ENCODE measurements around the gene PISD. TPM values are rescaled to one million over a fixed set of nuclear protein-coding genes. Genes with fewer than 3 reads are reported as not detected.
A peak's percentile ranks its signal among the peaks of the same experiment; 100 is the strongest.

PISD gene
- total RNA-seq, 4 donors from 2014 or later, result 21.4 to 34.0 (median 30.6) TPM

GRCh38 chr22:31654408-31654807 lies 7.6 kb downstream of the PISD start:
- Histone ChIP-seq H3K9me3 (no peaks in the 10 kb centered on the region), H3K27me3 (no peaks in the 10 kb centered on the region), H3K4me3 (no peak overlapping the region), H3K36me3 (peaks cover 0 to 10% (median 0%) of the 10 kb centered on the region in 3 donors), H3K27ac (no peak overlapping the region), H3K4me1 (peaks cover 11 to 54% (median 18%) of the 10 kb centered on the region in 3 donors)
- no peak for DNase-seq
- WGBS, 2 donors, result 94 to 96% methylated on average over 4 of the region's 5 CpGs
- TF ChIP-seq, protein P1, sequence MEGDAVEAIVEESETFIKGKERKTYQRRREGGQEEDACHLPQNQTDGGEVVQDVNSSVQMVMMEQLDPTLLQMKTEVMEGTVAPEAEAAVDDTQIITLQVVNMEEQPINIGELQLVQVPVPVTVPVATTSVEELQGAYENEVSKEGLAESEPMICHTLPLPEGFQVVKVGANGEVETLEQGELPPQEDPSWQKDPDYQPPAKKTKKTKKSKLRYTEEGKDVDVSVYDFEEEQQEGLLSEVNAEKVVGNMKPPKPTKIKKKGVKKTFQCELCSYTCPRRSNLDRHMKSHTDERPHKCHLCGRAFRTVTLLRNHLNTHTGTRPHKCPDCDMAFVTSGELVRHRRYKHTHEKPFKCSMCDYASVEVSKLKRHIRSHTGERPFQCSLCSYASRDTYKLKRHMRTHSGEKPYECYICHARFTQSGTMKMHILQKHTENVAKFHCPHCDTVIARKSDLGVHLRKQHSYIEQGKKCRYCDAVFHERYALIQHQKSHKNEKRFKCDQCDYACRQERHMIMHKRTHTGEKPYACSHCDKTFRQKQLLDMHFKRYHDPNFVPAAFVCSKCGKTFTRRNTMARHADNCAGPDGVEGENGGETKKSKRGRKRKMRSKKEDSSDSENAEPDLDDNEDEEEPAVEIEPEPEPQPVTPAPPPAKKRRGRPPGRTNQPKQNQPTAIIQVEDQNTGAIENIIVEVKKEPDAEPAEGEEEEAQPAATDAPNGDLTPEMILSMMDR (IDR thresholded peaks at IDR 0.05), result no peak
- no peak for TF ChIP-seq POLR2A (IDR thresholded peaks at IDR 0.05)
- intact Hi-C loops (cut with DNase I), result no loop called here

- DNase-seq, result no peak
- WGBS, 2 donors, result 87 to 93% methylated on average over 2 of the region's 2 CpGs
- Histone ChIP-seq H3K4me3 (no peak overlapping the region), H3K27me3 (no peaks in the 10 kb centered on the region), H3K4me1 (peaks cover 11 to 50% (median 18%) of the 10 kb centered on the region in 3 donors), H3K36me3 (peaks cover 0 to 15% (median 0%) of the 10 kb centered on the region in 3 donors), H3K27ac (peak overlapping the region; percentile 18 to 37 (median 30)), H3K9me3 (no peaks in the 10 kb centered on the region)
- intact Hi-C loops (cut with DNase I), result no loop called here
- no peak for TF ChIP-seq POLR2A (IDR thresholded peaks at IDR 0.05)
- TF ChIP-seq, protein P1 (IDR thresholded peaks at IDR 0.05), result no peak
Measured at GRCh38 chr22:31653944-31654343, 8.1 kb downstream of the PISD start.

DNA sequence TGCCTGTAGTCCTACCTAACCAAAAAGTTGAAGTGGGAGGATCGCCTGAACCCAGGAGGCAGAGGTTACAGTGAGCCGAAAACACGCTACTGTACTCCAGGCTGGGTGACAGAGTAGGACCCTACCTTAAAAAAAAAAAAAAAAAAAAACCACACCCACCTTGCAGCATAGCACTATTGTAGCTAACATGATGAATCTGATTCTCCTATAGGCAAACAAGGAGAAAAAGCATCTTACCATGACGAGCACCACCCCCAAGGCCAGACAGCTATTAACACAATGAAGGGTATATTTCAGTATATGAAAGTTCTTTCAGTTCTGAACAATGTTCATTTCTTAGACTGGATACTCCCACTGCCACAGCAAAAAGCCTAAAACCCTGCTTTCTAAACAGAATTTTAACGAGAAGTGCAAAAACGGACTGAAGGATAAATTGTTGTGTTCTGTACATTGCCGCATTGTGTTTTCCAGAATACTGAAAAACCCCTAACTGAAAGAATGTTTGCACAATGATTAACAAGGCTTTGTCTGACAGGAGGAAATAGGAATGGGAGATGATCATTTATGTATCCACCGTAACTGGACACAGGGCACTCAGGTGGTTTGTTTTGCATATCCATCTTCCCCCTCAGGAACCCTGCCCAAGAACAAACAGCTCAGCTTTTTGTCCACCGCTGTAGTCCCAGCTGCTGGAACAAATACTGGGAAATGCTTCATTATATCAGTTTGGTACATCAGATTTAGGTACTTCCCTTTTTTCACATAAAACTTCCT lies 8.9 kb downstream of the PISD start:
- intact Hi-C loops (cut with DNase I), result no loop called here
- peak overlapping the region in 3 of 4 donors; percentile 19 to 37 (median 35) for H3K27ac ChIP-seq

GRCh38 chr22:31652088-31652487 lies 9.9 kb downstream of the PISD start:
- TF ChIP-seq, protein P1 (IDR thresholded peaks at IDR 0.05), result no peak
- no peak for TF ChIP-seq POLR2A (IDR thresholded peaks at IDR 0.05)
- H3K27me3 ChIP-seq, result no peaks in the 10 kb centered on the region
- H3K4me3 ChIP-seq, result no peak overlapping the region
- no peak for DNase-seq
- intact Hi-C loops (cut with DNase I), result no loop called here
- H3K4me1 ChIP-seq, result peaks cover 11 to 63% (median 30%) of the 10 kb centered on the region in 3 donors
- 60 to 66% methylated on average over 9 of the region's 9 CpGs for WGBS, 2 donors
- H3K36me3 ChIP-seq, result peaks cover 0 to 34% (median 0%) of the 10 kb centered on the region in 3 donors
- no peaks in the 10 kb centered on the region for H3K9me3 ChIP-seq
- H3K27ac ChIP-seq, result peak overlapping the region in 3 of 4 donors; percentile 19 to 67 (median 56)

More for the DNA sequence above, 8.9 kb downstream of the PISD start:
- Histone ChIP-seq H3K36me3 (peaks cover 0 to 23% (median 0%) of the 10 kb centered on the region in 3 donors), H3K27me3 (no peaks in the 10 kb centered on the region), H3K9me3 (no peaks in the 10 kb centered on the region), H3K4me3 (no peak overlapping the region), H3K4me1 (peaks cover 11 to 56% (median 21%) of the 10 kb centered on the region in 3 donors)
- no peak for DNase-seq
- WGBS, 2 donors, result 51 to 55% methylated on average over 9 of the region's 9 CpGs
- TF ChIP-seq, protein P1 (IDR thresholded peaks at IDR 0.05), result no peak
- TF ChIP-seq POLR2A (IDR thresholded peaks at IDR 0.05), result no peak

DNA sequence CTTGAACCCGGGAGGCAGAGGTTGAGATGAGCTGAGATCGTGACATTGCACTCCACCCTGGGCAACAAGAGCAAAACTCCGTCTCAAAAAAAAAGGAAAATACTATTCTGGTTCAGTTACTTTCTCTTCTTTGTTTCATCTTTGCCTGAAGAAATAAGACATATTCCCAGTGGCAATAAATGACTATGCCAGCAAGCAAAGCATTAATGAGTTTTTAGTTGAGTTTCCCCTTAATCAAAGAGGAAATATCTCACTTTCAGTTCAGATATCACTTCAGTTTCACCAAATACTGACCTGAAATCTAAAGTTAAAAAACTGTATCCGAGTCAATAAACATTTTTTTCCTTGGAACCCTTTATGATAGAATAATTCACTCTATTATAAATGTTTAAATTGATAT lies 10.4 kb downstream of the PISD start:
- no peak for DNase-seq
- Histone ChIP-seq H3K27ac (peak overlapping the region in 3 of 4 donors; percentile 19 to 67 (median 56)), H3K36me3 (peaks cover 0 to 36% (median 0%) of the 10 kb centered on the region in 3 donors), H3K27me3 (no peaks in the 10 kb centered on the region), H3K9me3 (no peaks in the 10 kb centered on the region), H3K4me1 (peaks cover 11 to 66% (median 34%) of the 10 kb centered on the region in 3 donors), H3K4me3 (no peak overlapping the region)
- TF ChIP-seq, protein P1 (IDR thresholded peaks at IDR 0.05), result no peak
- no peak for TF ChIP-seq POLR2A (IDR thresholded peaks at IDR 0.05)
- 61 to 65% methylated on average over 4 of the region's 4 CpGs for WGBS, 2 donors
- intact Hi-C loops (cut with DNase I), result no loop called here

Measured in esophagus squamous epithelium (tissue), 5 donors.